CD14-positive monocyte (primary cell): ENCODE results near the gene FBXO34. TPM values are rescaled to one million over a fixed set of nuclear protein-coding genes. Genes with fewer than 3 reads are reported as not detected.

Source experiments
- DNase-seq, 3 donors: peaks; one replicate each; pipeline ENCODE4 v3.0.0-alpha.2; 2011 to 2022
- H2AFZ ChIP-seq: 2 replicates; pipeline ENCODE4 v1.6.0; 2012; ENCODE audit warnings: mild to moderate bottlenecking, low read depth, low read length, inconsistent platforms; ENCODE audit not compliant: insufficient read depth, poor library complexity, severe bottlenecking
- H3K27ac ChIP-seq, 2 donors: 1 replicate in 1 of 2; 2 replicates in 1 of 2; pipeline ENCODE4 v1.5.1; 2012 to 2013; ENCODE audit warnings: low read length in 2 of 2, control low read depth in 1 of 2, inconsistent platforms in 1 of 2, low read depth in 1 of 2, mild to moderate bottlenecking in 1 of 2
- H3K27me3 ChIP-seq, 2 donors: one replicate each; pipeline versions ENCODE4 v1.6.0 to v1.6.1; 2011 to 2013; ENCODE audit warnings: low read length in 2 of 2; ENCODE audit not compliant: control insufficient read depth in 2 of 2, insufficient read depth in 2 of 2
- H3K36me3 ChIP-seq, 2 donors: replicated peaks in 1 of 2; 1 replicate in 1 of 2; 2 replicates in 1 of 2; pipeline versions ENCODE4 v1.5.1 to v1.6.1; 2012 to 2013; ENCODE audit warnings: low read length in 2 of 2, control low read depth in 1 of 2, inconsistent platforms in 1 of 2, mild to moderate bottlenecking in 1 of 2; ENCODE audit not compliant: insufficient read depth in 2 of 2, control insufficient read depth in 1 of 2
- H3K4me1 ChIP-seq, 2 donors: 1 replicate in 1 of 2; 2 replicates in 1 of 2; pipeline versions ENCODE4 v1.5.1 to v1.6.1; 2012 to 2013; ENCODE audit warnings: low read length in 2 of 2, control low read depth in 1 of 2, inconsistent platforms in 1 of 2, mild to moderate bottlenecking in 1 of 2, moderate library complexity in 1 of 2; ENCODE audit not compliant: insufficient read depth in 2 of 2, control insufficient read depth in 1 of 2
- H3K4me2 ChIP-seq: replicated peaks from 2 replicates; pipeline ENCODE3; 2012; ENCODE audit warnings: low read length, moderate library complexity, mild to moderate bottlenecking; ENCODE audit not compliant: poor library complexity, severe bottlenecking; ENCODE audit errors: extremely low read depth
- H3K4me3 ChIP-seq, 3 experiments: fragments of 200-600 bp in 1 of 3; sonication (generic) in 1 of 3; replicated peaks in 1 of 3; 1 replicate in 2 of 3; 2 replicates in 1 of 3; pipeline ENCODE4 v1.5.1; 2011 to 2013; ENCODE audit warnings: low read length in 3 of 3, mild to moderate bottlenecking in 3 of 3, control low read depth in 2 of 3, low read depth in 2 of 3, inconsistent platforms in 1 of 3, moderate library complexity in 1 of 3
- H3K79me2 ChIP-seq: 2 replicates; pipeline ENCODE4 v1.6.0; 2012; ENCODE audit warnings: mild to moderate bottlenecking, control low read depth, inconsistent platforms, low read length, moderate library complexity; ENCODE audit not compliant: insufficient read depth
- H3K9ac ChIP-seq: 2 replicates; pipeline ENCODE4 v1.6.0; 2017; ENCODE audit warnings: low read length, mild to moderate bottlenecking; ENCODE audit not compliant: insufficient read depth, poor library complexity, severe bottlenecking
- H3K9me3 ChIP-seq, 2 donors: replicated peaks in 1 of 2; 1 replicate in 1 of 2; 2 replicates in 1 of 2; pipeline versions ENCODE4 v1.5.1 to v1.6.1; 2012 to 2013; ENCODE audit warnings: low read length in 2 of 2, control low read depth in 1 of 2; ENCODE audit not compliant: control insufficient read depth in 1 of 2, insufficient read depth in 1 of 2
- H4K20me1 ChIP-seq: 2 replicates; pipeline ENCODE4 v1.6.0; 2012; ENCODE audit warnings: mild to moderate bottlenecking, low read length, control low read depth, moderate library complexity; ENCODE audit not compliant: insufficient read depth
- H3K27ac Mint-ChIP-seq, 7 donors: one replicate each; pipeline ENCODE4 v1.8.0; 2020; ENCODE audit warnings: mild to moderate bottlenecking in 7 of 7, mixed read lengths in 7 of 7, moderate library complexity in 6 of 7, inconsistent platforms in 2 of 7
- H3K27me3 Mint-ChIP-seq, 3 donors: one replicate each; pipeline ENCODE4 v1.8.0; 2021 to 2022; ENCODE audit warnings: low read depth in 3 of 3, mild to moderate bottlenecking in 3 of 3, mixed read lengths in 3 of 3, moderate library complexity in 3 of 3, inconsistent platforms in 1 of 3
- H3K36me3 Mint-ChIP-seq, 2 donors: one replicate each; pipeline ENCODE4 v1.8.0; 2020; ENCODE audit warnings: mixed read lengths in 2 of 2, inconsistent platforms in 1 of 2, mild to moderate bottlenecking in 1 of 2
- H3K4me1 Mint-ChIP-seq: one replicate; pipeline ENCODE4 v1.8.0; 2020; ENCODE audit warnings: mild to moderate bottlenecking, mixed read lengths
- H3K4me3 Mint-ChIP-seq, 2 donors: one replicate each; pipeline ENCODE4 v1.8.0; 2020; ENCODE audit warnings: mild to moderate bottlenecking in 2 of 2, mixed read lengths in 2 of 2, moderate library complexity in 1 of 2
- H3K9me3 Mint-ChIP-seq, 7 donors: one replicate each; pipeline ENCODE4 v1.8.0; 2020 to 2022; ENCODE audit warnings: mixed read lengths in 7 of 7, mild to moderate bottlenecking in 6 of 7, moderate library complexity in 6 of 7, inconsistent platforms in 2 of 7
- CTCF ChIP-seq: fragments of 200-600 bp; IDR thresholded peaks from one replicate; pipeline ENCODE4 v1.8.0; 2022; ENCODE audit warnings: antibody characterized with exemption, mild to moderate bottlenecking
- WGBS: methylation state at CpG from one replicate; pipeline ENCODE4 v1.1.5; 2013; ENCODE audit warnings: missing lambda C conversion rate; ENCODE audit not compliant: insufficient coverage; 5-methylcytosine and 5-hydroxymethylcytosine counted together
- intact Hi-C, 2 donors: fragments of 100-400 bp; cut with micrococcal nuclease; formaldehyde crosslinking; loops; one replicate each; pipeline versions ENCODE4 v1.15.0 to v1.15.1; 2023
- polyA plus RNA-seq, 3 donors: library from polyadenylated mRNA; depleted of rRNA in 1 of 3; unstranded in 2 of 3; stranded (reverse) in 1 of 3; fragments of 300-500 nt in 2 of 3; fragments of >200 nt in 1 of 3; fragmentation: Illumina TruSeq in 2 of 3; gene quantifications; 1 replicate in 2 of 3; 2 replicates in 1 of 3; pipeline ENCODE4 v1.2.3, GENCODE V29; 2012 to 2021

FBXO34 gene
- polyA plus RNA-seq, 3 donors, result 10.3 to 18.1 (median 17.3) TPM

- TF ChIP-seq CTCF, result no peak
- Histone ChIP-seq H3K27ac (no peak overlapping the region), H3K9ac (no peak overlapping the region), H4K20me1 (no peaks in the 10 kb centered on the region), H3K4me3 (no peak overlapping the region), H3K36me3 (peaks cover 0 to 54% of the 10 kb centered on the region in 2 donors), H3K27me3 (no peaks in the 10 kb centered on the region), H2AFZ (no peak overlapping the region), H3K4me2 (no peak overlapping the region), H3K79me2 (peaks cover 33% of the 10 kb centered on the region), H3K9me3 (peaks cover 14 to 15% of the 10 kb centered on the region in 2 donors), H3K4me1 (no peaks in the 10 kb centered on the region)
- H3K27ac Mint-ChIP-seq, result peak overlapping the region in 3 of 7 donors; percentile 36 to 83 (median 80)
- H3K9me3 Mint-ChIP-seq, result peaks cover 4 to 25% (median 17%) of the 10 kb centered on the region in 7 donors
- intact Hi-C loops, result no loop called here
- peaks cover 25 to 63% of the 10 kb centered on the region in 2 donors for H3K36me3 Mint-ChIP-seq
- no CpG with 5 or more reads among the region's 4 CpGs for whole genome bisulfite sequencing
- no peak overlapping the region for H3K4me3 Mint-ChIP-seq
- DNase-seq, result no peak
- peaks cover 0 to under 1% (median 0%) of the 10 kb centered on the region in 3 donors for H3K27me3 Mint-ChIP-seq
- H3K4me1 Mint-ChIP-seq, result no peaks in the 10 kb centered on the region
Observed at GRCh38 chr14:55316564-55316963, 45.3 kb downstream of the FBXO34 start.

- 100% methylated on average over 1 of the region's 3 CpGs for WGBS
- no peaks in the 10 kb centered on the region for H3K4me1 ChIP-seq
- DNase-seq, result no peak
- H3K9me3 ChIP-seq, result peaks cover 2 to 3% of the 10 kb centered on the region in 2 donors
- H3K9me3 Mint-ChIP-seq, result peaks cover 0 to 13% (median 7%) of the 10 kb centered on the region in 7 donors
- H3K27ac ChIP-seq, result no peak overlapping the region
- H3K4me1 Mint-ChIP-seq, result no peaks in the 10 kb centered on the region
- no peak for TF ChIP-seq CTCF
- no peak overlapping the region for H2AFZ ChIP-seq
- no peak overlapping the region for H3K4me3 ChIP-seq
- peaks cover 0 to 44% of the 10 kb centered on the region in 2 donors for H3K36me3 ChIP-seq
- intact Hi-C loops, result no loop called here
- no peak overlapping the region for H3K9ac ChIP-seq
- no peak overlapping the region for H3K4me2 ChIP-seq
- peaks cover 23 to 55% of the 10 kb centered on the region in 2 donors for H3K36me3 Mint-ChIP-seq
- H3K4me3 Mint-ChIP-seq, result no peak overlapping the region
- no peaks in the 10 kb centered on the region for H3K27me3 Mint-ChIP-seq
- peaks cover 28% of the 10 kb centered on the region for H3K79me2 ChIP-seq
- H3K27me3 ChIP-seq, result no peaks in the 10 kb centered on the region
- no peak overlapping the region for H3K27ac Mint-ChIP-seq
- H4K20me1 ChIP-seq, result no peaks in the 10 kb centered on the region
Observed at GRCh38 chr14:55317542-55318306, 46.5 kb downstream of the FBXO34 start.
